HG03095 (cell line): Measurements from ENCODE around the gene LIME1.

Experiments
- ATAC-seq: cut with Tn5 transposase; IDR thresholded peaks from one replicate; pipeline ENCODE4 v1.9.1; 2021; ENCODE audit warnings: moderate library complexity; ENCODE audit not compliant: unreplicated experiment

Gene LIME1, protein sequence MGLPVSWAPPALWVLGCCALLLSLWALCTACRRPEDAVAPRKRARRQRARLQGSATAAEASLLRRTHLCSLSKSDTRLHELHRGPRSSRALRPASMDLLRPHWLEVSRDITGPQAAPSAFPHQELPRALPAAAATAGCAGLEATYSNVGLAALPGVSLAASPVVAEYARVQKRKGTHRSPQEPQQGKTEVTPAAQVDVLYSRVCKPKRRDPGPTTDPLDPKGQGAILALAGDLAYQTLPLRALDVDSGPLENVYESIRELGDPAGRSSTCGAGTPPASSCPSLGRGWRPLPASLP

DNA sequence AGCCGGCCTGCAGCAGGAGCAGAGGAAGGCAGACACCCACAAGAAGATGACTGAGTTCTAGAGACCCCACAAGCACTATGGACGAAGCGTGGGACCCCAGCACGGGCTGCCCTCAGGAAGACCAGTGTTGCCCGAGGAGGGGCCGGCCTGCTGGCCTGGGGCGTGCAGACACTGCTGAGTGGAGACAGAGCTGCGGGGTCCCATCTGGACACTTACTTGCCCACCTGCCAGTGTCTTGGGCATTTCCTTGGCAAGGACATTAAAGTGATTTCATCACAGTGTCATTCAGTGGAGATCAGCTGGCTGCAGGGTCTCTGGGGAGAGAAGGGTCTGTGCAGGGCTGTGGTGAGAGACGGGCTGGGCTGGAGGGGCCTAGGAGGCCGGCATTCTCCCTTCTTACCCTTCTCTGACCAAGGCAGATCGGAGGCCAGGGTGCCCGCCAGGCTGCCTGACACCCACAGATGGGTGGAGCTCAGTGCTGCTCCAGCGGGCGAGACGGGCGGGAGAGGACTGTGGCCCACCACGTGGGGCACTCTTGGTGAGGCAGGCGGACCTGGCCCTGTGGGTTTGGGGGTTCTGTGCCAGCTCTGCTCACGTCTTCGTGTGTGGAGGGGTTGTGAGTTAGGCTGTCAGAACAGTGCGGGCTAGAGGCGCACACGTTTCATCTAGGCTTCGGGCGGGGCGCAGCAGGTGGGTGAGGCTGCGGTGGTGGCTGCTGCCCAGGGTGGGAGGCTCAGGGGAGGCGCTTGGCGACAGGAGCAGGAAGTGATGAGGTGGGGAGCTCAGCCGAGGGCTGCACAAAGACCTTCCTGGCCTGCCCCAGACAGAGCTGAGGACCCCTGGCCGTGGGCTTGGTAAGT, at the start of gene LIME1:
Gene LIME1 (plus strand): TSS at position 806 of the 860 bp plus-strand sequence. CDS start 886 bp downstream, outside the sequence.
- ATAC-seq: no peak

DNA sequence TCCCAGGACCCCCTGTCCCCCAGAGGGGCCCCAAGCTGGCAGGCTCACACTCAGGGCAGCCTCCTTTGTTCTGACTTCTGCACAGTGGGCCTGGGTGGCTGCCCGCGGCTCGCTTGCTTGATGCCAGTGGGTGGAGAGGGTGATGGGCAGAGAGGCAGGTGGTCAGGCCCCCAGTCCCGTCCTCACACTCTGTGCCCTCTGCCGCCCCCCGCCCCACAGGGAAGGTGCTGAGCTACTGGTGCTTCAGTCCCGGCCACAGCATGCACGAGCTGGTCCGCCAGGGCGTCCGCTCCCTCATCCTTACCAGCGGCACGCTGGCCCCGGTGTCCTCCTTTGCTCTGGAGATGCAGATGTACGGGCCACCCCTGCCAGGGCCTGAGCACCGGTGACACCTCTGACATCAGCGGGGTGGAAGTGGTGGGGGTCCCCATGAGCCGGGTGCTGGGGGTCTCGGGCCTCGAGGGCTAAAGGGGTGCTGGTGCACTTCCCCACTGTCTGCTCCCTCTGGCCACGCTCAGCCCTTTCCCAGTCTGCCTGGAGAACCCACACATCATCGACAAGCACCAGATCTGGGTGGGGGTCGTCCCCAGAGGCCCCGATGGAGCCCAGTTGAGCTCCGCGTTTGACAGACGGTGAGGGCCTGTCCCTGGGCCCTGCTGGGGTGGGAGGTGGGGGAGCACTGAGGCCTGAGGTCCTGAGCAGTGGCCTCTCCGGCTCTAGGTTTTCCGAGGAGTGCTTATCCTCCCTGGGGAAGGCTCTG, 48.9 kb upstream of the LIME1 start:
- no peak for ATAC-seq

DNA sequence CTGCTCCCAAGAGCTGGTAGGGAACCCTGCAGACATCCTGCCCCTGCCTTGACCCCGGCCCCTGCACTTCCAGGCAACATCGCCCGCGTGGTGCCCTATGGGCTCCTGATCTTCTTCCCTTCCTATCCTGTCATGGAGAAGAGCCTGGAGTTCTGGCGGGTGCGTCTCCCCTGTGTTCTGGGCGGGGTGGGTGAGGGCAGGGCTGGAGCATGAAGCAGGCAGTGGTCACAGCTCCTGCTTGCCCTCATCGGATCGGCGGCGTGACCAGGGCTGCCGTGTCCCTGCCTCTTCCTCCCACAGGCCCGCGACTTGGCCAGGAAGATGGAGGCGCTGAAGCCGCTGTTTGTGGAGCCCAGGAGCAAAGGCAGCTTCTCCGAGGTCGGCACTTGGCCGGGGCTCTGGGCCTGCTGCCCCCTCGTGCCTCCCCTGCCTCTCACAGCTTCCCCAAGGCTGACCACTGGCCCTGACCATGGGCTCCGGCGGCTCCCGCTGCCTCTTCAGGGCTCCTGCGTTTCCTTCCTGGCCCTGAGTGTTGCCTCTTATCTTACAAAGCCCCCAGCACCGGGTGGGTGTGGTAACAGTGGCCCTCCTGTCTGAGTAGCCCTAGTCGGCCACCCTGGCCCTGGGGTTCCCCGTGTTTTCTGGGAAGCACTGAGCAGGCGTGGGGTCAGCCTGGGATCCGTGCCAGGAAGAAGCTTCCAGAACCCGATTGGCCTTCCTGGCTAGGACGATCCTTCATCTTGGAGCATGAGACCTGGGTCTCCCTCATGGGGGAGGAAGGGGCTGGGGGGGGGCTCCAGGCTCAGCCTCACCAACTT, 48.0 kb upstream of the LIME1 start:
- no peak for ATAC-seq

DNA sequence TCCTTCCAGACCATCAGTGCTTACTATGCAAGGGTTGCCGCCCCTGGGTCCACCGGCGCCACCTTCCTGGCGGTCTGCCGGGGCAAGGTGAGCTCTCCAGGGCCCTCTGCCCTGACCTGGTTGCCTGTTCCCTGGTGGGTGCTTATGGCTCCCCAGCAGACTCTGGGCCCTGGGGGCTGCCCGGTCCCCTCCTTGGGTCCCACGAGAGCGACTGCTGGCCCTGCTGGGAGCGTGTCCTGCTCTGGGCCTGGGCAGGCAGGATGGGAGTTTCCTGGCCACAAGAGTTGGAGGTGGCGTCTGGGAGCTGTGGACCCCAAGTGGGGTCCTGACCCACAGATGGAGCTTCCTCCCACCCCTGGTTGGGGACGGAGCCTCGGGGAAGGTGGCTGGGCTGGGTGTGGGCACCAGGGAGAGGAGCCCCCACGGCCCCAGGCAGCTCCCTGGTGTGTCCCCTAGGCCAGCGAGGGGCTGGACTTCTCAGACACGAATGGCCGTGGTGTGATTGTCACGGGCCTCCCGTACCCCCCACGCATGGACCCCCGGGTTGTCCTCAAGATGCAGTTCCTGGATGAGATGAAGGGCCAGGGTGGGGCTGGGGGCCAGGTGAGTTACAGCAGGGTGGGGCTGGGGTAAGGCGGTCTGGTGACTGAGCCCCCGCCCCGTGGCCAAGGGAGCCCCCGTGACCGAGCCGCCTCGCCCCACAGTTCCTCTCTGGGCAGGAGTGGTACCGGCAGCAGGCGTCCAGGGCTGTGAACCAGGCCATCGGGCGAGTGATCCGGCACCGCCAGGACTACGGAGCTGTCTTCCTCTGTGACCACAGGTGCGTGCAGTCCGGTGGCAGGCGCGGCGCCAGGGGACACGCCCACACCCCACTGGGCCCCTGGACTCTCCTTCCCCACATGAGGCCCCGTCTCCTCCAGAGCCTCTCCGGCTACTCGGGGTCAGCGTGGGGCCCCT, 47.1 kb upstream of the LIME1 start:
- ATAC-seq: no peak

DNA sequence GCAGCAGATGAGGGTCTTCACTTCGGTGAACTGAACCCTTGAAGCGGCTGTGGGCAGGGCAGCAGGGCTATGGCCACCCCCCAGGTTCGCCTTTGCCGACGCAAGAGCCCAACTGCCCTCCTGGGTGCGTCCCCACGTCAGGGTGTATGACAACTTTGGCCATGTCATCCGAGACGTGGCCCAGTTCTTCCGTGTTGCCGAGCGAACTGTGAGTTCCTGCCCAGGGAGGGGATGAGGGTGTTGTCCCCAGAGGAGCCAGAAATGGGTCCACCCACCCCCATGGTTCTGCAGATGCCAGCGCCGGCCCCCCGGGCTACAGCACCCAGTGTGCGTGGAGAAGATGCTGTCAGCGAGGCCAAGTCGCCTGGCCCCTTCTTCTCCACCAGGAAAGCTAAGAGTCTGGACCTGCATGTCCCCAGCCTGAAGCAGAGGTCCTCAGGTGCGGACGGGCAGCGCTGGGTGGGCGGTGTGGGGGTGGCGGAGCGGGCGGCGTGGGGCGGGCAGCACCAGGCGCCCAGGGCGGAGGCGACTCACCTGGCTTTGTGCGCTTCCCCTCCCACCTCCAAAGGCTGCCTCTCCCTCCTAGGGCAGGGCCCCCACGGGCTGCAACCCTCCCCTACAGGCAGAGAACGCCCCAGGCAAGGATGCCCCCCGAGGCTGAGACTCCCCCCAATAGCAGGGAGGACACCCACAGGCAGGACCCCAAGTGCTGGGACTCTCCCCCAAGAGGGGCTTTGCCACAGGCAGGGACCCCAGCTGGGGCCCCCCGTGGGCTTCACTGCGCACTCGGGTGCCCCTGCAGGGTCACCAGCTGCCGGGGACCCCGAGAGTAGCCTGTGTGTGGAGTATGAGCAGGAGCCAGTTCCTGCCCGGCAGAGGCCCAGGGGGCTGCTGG, 46.2 kb upstream of the LIME1 start:
- ATAC-seq: no peak

DNA sequence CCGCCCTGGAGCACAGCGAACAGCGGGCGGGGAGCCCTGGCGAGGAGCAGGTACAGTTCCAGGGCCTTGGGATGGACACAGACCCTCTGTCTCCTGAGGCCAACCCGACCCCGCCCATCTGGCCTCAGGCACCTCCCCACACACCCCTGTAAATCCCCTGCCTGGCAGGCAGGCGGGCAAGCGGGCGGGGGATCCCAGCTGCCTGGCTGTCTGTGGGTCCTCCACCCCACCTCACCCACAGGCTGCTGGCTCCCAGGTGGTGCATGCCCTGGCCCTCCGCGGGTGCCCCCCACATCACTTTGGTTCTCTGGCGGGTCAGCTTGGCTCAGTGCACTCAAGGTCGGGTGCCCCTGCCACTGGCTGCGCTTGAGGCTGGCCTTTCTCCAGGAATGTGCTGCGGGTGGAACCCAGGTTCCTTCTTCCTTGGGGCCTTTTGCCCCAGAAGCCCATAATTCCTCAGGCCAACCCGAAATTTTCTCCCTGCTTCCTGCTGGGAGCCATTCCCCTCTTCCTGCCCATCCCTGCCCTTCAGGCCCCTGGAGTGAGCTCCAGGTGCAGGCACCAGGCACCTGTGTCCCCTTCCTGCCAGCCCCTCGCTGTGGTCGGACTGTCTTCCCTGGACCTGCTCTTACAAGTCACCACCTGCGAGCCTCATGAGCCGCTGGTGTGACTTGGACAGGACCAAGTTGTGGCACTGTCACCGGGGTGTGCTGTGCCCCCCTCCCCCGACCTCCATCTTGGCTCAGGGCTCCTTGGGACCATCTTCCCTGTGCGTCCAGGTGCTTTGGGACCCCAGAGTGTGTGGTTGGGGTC, 45.4 kb upstream of the LIME1 start:
- no peak for ATAC-seq

DNA sequence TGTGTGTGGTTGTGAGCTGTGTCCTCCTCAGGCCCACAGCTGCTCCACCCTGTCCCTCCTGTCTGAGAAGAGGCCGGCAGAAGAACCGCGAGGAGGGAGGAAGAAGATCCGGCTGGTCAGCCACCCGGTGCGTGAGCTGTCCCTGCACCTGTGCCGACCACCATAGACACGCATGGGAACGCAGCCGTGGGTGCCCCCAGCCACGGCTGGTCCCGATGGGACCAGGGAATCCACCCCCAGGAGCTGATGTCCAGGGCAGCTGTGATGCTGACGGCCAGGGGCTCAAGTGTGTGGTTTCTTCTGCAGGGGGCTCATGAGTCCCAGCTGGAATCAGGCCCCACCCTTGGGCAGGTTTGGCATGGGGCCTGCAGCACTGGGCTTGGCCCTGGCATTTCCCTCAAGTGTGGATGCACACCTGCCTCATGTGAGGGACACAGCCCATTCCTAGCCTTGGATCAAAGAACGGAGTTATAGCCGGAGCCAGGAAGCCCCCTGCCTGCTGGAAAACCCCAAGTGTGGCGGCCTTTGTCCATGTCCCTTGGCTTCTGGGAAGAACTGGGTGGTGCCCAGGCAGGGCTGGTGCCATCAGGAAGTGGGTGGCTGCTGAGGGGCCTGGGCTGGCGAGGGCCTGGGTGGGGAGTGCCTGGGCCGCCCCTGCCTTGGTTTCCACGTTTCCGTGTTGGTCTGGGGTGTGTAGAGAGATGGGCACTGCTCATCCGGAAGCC, 44.6 kb upstream of the LIME1 start:
- no peak for ATAC-seq

DNA sequence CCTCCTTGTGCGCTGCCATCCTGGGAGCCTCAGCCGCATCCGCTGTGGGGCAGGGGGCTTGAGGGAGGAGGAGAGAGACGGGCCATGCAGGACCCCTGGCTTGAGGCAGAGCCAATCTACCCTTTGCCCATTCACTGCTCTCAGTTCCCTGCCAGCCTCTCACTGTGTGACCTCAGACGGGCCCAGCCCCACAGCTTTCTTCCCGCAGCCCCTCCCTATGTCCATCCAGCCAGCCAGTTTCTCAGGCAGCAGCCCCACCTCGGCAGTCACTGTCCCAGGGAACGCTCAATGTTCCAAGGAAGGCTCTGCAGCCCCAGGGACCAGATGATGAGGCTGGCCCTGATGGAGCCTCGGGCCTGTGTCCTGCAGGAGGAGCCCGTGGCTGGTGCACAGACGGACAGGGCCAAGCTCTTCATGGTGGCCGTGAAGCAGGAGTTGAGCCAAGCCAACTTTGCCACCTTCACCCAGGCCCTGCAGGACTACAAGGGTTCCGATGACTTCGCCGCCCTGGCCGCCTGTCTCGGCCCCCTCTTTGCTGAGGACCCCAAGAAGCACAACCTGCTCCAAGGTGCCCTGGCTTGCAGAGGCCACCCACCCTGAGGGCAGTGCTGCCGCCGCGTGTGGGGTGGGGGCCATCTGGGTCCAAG, 43.9 kb upstream of the LIME1 start:
- no peak for ATAC-seq

DNA sequence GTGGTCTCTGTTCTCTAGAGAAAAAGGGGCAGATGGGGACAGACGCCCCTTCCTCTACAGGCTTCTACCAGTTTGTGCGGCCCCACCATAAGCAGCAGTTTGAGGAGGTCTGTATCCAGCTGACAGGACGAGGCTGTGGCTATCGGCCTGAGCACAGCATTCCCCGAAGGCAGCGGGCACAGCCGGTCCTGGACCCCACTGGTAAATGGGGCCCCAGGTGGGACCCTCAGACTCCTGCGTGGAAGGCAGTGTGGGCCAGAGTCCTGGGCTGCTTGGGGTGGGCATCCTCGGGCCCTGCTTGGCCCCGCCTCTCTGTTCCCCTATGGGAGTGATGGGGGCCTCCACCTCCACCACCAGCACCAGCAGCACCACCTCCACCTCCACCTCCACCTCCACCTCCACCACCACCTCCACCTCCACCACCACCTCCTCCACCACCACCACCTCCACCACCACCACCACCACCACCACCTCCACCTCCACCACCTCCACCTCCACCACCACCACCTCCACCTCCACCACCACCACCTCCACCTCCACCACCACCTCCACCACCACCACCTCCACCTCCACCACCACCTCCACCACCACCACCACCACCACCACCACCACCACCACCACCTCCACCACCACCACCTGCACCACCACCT, 43.3 kb upstream of the LIME1 start:
- no peak for ATAC-seq

DNA sequence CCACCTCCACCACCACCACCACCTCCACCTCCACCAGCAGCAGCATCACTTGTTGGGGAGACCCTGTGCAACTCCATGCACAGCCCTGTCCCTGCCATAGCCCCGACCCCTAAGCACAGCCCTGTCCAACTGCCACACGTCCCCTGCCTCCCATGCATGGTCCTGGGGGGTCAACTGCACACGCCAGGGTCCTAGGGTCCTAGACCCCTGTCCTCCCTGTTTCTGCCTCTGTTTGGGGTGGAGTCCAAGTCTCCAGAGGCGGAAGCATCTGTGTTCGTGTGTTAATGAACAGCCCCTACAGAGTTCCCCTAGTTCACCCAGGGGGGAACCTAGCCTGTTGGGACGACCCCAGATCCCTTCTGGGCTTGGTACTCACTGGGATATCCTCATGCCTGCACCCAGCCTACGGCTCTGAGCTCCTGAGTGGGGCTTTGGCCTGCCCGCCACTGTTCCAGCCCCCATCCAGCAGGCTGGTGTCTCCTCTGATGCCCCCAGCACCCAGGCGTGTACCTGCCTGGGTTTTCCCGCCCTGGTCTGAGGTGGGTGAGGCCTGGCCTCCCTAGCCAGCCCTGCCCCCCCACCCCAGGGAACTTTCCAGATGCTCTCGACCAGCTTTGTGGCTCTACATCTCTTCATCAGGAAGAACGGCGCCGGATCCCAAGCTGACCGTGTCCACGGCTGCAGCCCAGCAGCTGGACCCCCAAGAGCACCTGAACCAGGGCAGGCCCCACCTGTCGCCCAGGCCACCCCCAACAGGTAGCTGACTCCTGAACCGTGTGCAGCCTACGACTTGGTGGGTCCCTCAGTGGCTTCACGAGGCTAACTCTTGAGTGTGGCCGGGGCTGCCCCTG, 42.5 kb upstream of the LIME1 start:
- ATAC-seq: no peak

DNA sequence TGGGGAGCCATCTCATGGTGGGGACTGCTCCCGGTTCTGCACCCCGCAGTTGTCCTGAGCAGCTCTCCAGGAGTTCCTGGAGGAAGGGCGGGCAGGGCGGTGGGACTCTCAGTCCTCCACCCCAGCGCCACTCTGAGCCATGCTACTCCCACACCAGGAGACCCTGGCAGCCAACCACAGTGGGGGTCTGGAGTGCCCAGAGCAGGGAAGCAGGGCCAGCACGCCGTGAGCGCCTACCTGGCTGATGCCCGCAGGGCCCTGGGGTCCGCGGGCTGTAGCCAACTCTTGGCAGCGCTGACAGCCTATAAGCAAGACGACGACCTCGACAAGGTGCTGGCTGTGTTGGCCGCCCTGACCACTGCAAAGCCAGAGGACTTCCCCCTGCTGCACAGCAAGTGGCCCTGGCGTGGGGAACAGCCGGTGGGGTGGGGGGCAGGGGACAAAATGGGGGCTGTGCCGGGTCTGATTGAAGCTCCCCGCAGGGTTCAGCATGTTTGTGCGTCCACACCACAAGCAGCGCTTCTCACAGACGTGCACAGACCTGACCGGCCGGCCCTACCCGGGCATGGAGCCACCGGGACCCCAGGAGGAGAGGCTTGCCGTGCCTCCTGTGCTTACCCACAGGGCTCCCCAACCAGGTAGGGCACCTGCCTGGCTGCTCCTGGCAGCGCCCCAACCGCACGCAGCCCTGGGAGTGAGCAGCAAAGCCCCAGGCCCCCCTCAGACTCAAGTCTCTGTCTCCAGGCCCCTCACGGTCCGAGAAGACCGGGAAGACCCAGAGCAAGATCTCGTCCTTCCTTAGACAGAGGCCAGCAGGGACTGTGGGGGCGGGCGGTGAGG, 41.7 kb upstream of the LIME1 start:
- ATAC-seq: no peak

DNA sequence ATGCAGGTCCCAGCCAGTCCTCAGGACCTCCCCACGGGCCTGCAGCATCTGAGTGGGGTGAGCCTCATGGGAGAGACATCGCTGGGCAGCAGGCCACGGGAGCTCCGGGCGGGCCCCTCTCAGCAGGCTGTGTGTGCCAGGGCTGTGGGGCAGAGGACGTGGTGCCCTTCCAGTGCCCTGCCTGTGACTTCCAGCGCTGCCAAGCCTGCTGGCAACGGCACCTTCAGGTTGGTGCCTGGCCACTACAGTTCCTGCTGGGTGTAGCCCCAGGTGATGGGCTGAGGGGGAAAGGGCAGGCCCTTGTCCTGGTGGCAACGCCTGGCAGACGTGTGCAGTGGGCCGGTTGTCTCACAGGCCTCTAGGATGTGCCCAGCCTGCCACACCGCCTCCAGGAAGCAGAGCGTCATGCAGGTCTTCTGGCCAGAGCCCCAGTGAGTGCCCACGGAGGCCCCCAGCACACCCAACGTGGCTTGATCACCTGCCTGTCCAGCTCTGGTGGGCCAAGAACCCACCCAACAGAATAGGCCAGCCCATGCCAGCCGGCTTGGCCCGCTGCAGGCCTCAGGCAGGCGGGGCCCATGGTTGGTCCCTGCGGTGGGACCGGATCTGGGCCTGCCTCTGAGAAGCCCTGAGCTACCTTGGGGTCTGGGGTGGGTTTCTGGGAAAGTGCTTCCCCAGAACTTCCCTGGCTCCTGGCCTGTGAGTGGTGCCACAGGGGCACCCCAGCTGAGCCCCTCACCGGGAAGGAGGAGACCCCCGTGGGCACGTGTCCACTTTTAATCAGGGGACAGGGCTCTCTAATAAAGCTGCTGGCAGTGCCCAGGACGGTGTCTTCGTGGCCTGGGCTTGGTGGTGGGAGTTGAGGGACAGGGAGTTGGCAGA, 40.8 kb upstream of the LIME1 start:
- ATAC-seq: no peak

DNA sequence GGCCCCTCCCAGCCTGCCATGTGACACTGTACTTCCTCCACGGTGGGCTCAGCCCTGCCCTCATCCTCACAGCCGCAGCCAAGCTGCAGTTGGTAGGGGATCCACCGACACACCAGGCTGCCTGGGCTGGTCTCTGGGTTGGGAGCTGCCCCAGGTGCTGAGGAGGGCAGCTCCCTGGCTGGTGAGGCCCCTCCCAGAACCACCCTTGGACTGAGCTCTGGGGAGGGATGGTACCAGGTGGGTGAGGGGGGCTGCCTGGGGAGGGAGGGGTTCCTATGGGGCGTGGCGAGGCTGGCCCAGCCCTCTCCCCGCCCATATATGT, 40.2 kb upstream of the LIME1 start:
- no peak for ATAC-seq
